K562 (cell line): ENCODE measurements around the gene CD22. TPM values are rescaled to one million over a fixed set of nuclear protein-coding genes. Genes with fewer than 3 reads are reported as not detected.
A peak's percentile ranks its signal among the peaks of the same experiment; 100 is the strongest.

Experiments
- ATAC-seq: fragments of 200-7000 bp; cut with Tn5 transposase; 3 replicates; pipeline ENCODE4 v1.9.1; 2020; ENCODE audit warnings: moderate library complexity
- BruUV-seq: library from RNA; stranded (reverse); fragments of 400-500 nt; replicated peaks from 2 replicates; lab custom pipeline; 2021; lab: Mats Ljungman, UMichigan
- CTCF ChIA-PET: fragments of 300-600 bp; formaldehyde crosslinking; extraction: SDS; loops from one replicate; lab custom pipeline; 2021; ENCODE audit warnings: low intra/inter-chr PET ratio; lab: Yijun Ruan, JAX
- POLR2A ChIA-PET: fragments of 300-600, 350-650 bp; sonication (Branson Sonifier 250); formaldehyde crosslinking; extraction: SDS; loops from one replicate; lab custom pipeline; 2021; ENCODE audit warnings: antibody characterized with exemption, inconsistent platforms; lab: Yijun Ruan, JAX
- DNase-seq, 4 experiments: peaks; one replicate each; pipeline versions ENCODE4 v3.0.0 to v3.0.0-alpha.2; 2011 to 2018; ENCODE audit warnings: low spot score in 3 of 4, mixed read lengths in 3 of 4; ENCODE audit errors: extremely low read depth in 1 of 4
- FAIRE-seq: peaks from 2 replicates; lab custom pipeline; 2011; peaks lifted over from hg19 to GRCh38; lab: Jason Lieb, UNC
- H2AFZ ChIP-seq: 2 replicates; pipeline ENCODE4 v1.6.0; 2011; ENCODE audit warnings: low read depth, low read length, control low read depth, inconsistent platforms
- H3K27ac ChIP-seq: fragments of 200-600 bp; 3 replicates; pipeline ENCODE4 v1.8.0; 2011; ENCODE audit warnings: low read depth, mild to moderate bottlenecking, control low read depth, inconsistent platforms, low read length, moderate library complexity, mixed read lengths; ENCODE audit errors: extremely low read depth
- H3K27me3 ChIP-seq, 2 experiments: fragments of 300-600 bp in 1 of 2; 2 replicates in 1 of 2; 3 replicates in 1 of 2; pipeline versions ENCODE4 v1.6.0 to v1.8.0; 2011; ENCODE audit warnings: inconsistent platforms in 2 of 2, low read length in 2 of 2, mild to moderate bottlenecking in 1 of 2, mixed read lengths in 1 of 2, moderate library complexity in 1 of 2; ENCODE audit not compliant: control insufficient read depth in 2 of 2, insufficient read depth in 2 of 2
- H3K36me3 ChIP-seq: fragments of 300-600 bp; 3 replicates; pipeline ENCODE4 v1.8.0; 2011; ENCODE audit warnings: mild to moderate bottlenecking, low read length, inconsistent platforms; ENCODE audit not compliant: control insufficient read depth, insufficient read depth
- H3K4me1 ChIP-seq, 2 experiments: fragments of 200-600 bp in 1 of 2; replicated peaks in 1 of 2; 2 replicates in 1 of 2; 3 replicates in 1 of 2; pipeline versions ENCODE4 v1.5.1 to v1.8.0; 2011; ENCODE audit warnings: inconsistent platforms in 2 of 2, low read length in 2 of 2, mild to moderate bottlenecking in 1 of 2, mixed read lengths in 1 of 2, moderate library complexity in 1 of 2; ENCODE audit not compliant: control insufficient read depth in 2 of 2, insufficient read depth in 2 of 2
- H3K4me2 ChIP-seq: 2 replicates; pipeline ENCODE4 v1.6.1; 2011; ENCODE audit warnings: low read length, control low read depth, inconsistent platforms, mixed read lengths; ENCODE audit not compliant: insufficient read depth
- H3K4me3 ChIP-seq: fragments of 200-600 bp; sonication (generic), shearing (Covaris generic); 2 replicates; pipeline ENCODE4 v1.5.1; 2016; ENCODE audit warnings: control low read depth, inconsistent platforms
- H3K79me2 ChIP-seq: fragments of 200-600 bp; 3 replicates; pipeline ENCODE4 v1.8.0; 2011; ENCODE audit warnings: low read length, inconsistent platforms; ENCODE audit not compliant: control insufficient read depth, insufficient read depth
- H3K9ac ChIP-seq, 2 experiments: 2 replicates each; pipeline versions ENCODE4 v1.6.0 to v1.6.1; 2011; ENCODE audit warnings: low read depth in 2 of 2, low read length in 2 of 2, control low read depth in 1 of 2, inconsistent platforms in 1 of 2, mild to moderate bottlenecking in 1 of 2, mixed read lengths in 1 of 2; ENCODE audit not compliant: insufficient read depth in 1 of 2
- H3K9me1 ChIP-seq: one replicate; pipeline ENCODE4 v1.6.0; 2011; ENCODE audit warnings: inconsistent platforms, mild to moderate bottlenecking, low read length, moderate library complexity; ENCODE audit not compliant: control insufficient read depth, insufficient read depth
- H3K9me3 ChIP-seq: replicated peaks from 2 replicates; pipeline ENCODE4 v1.5.1; 2011; ENCODE audit warnings: low read depth, low read length, inconsistent platforms; ENCODE audit not compliant: control insufficient read depth, insufficient read depth
- H4K20me1 ChIP-seq: replicated peaks from 2 replicates; pipeline ENCODE4 v1.6.1; 2011; ENCODE audit warnings: low read length, inconsistent platforms, mixed read lengths; ENCODE audit not compliant: control insufficient read depth, insufficient read depth
- HNRNPL ChIP-seq: fragments of 200-400 bp; formaldehyde crosslinking; IDR thresholded peaks from 2 replicates; pipeline ENCODE4 v1.6.1; 2017; ENCODE audit warnings: low read depth, mild to moderate bottlenecking, low read length
- HNRNPUL1 ChIP-seq: fragments of 200-400 bp; formaldehyde crosslinking; IDR thresholded peaks from 2 replicates; pipeline ENCODE4 v1.6.1; 2017; ENCODE audit warnings: low read length
- MBD1 ChIP-seq: fragments of 250-450 bp; sonication (Bioruptor Pico); IDR thresholded peaks from 2 replicates; pipeline ENCODE4 v1.8.0; 2022; ENCODE audit warnings: inconsistent platforms
- NFE2 ChIP-seq: IDR thresholded peaks from 2 replicates; pipeline ENCODE4 v1.6.1; 2014; ENCODE audit warnings: antibody characterized with exemption, low read depth
- PRMT5 ChIP-seq: sonication (generic); formaldehyde crosslinking; IDR thresholded peaks from 2 replicates; pipeline ENCODE4 v1.5.0; 2020; ENCODE audit warnings: missing genetic modification reagents
- PRPF4 ChIP-seq: fragments of 200-400 bp; formaldehyde crosslinking; IDR thresholded peaks from one replicate; pipeline ENCODE4 v1.6.1; 2017; ENCODE audit warnings: low read length, low read depth, mild to moderate bottlenecking; ENCODE audit not compliant: insufficient read depth, poor library complexity, severe bottlenecking
- SMAD4 ChIP-seq: fragments of 250-450 bp; sonication (Bioruptor Pico); conservative IDR thresholded peaks from 2 replicates; pipeline ENCODE4 v1.8.0; 2021; ENCODE audit warnings: inconsistent platforms, mild to moderate bottlenecking, moderate library complexity
- SOX6 ChIP-seq: fragments of 450-650 bp; IDR thresholded peaks from 2 replicates; pipeline ENCODE4 v1.6.1; 2014; ENCODE audit warnings: mild to moderate bottlenecking
- XRCC5 ChIP-seq: fragments of 200-400 bp; formaldehyde crosslinking; IDR thresholded peaks from 2 replicates; pipeline ENCODE4 v1.6.1; 2017; ENCODE audit warnings: low read depth, mild to moderate bottlenecking, low read length
- ZBTB43 ChIP-seq: sonication (generic); formaldehyde crosslinking; IDR thresholded peaks from 2 replicates; pipeline ENCODE4 v1.8.0; 2023; ENCODE audit warnings: mild to moderate bottlenecking, missing genetic modification reagents
- ZFP91 ChIP-seq: sonication (generic); formaldehyde crosslinking; IDR thresholded peaks from 2 replicates; pipeline ENCODE4 v1.8.0; 2022; ENCODE audit warnings: mild to moderate bottlenecking, missing genetic modification reagents
- ZNF280A ChIP-seq: fragments of 450-650 bp; IDR thresholded peaks from 2 replicates; pipeline ENCODE4 v1.6.1; 2018; ENCODE audit warnings: mild to moderate bottlenecking, low read depth; ENCODE audit not compliant: partially characterized antibody
- ZNF57 ChIP-seq: fragments of 450-650 bp; formaldehyde crosslinking; IDR thresholded peaks from 2 replicates; pipeline ENCODE4 v1.4.0; 2020; ENCODE audit warnings: mild to moderate bottlenecking, moderate library complexity
- WGBS: fragments of 100-300 bp; shearing (Covaris generic); methylation state at CpG from one replicate; pipeline ENCODE4 v1.1.6; 2016; ENCODE audit warnings: low coverage, mixed read lengths; ENCODE audit not compliant: insufficient coverage; ENCODE audit errors: missing lambda C conversion rate; 5-methylcytosine and 5-hydroxymethylcytosine counted together
- in situ Hi-C: fragments of 300-500 bp; cut with MboI; formaldehyde crosslinking; loops from 4 replicates; pipeline ENCODE4 v1.15.0; 2018; ENCODE audit warnings: inconsistent platforms, mixed read lengths
- intact Hi-C: fragments of 100-400 bp; cut with micrococcal nuclease; formaldehyde crosslinking; loops from 2 replicates; pipeline ENCODE4 v1.14.2; 2022
- polyA plus RNA-seq, 8 experiments: library from polyadenylated mRNA; depleted of rRNA in 4 of 8; stranded (reverse) in 5 of 8; unstranded in 3 of 8; fragments of >200 nt; fragmentation: Nextera tagmentation in 2 of 8; fragmentation: Illumina TruSeq in 1 of 8; extraction: Ambion mirVana in 2 of 8; extraction: Trizol in 1 of 8; gene quantifications; 2 replicates each; pipeline versions ENCODE4 v1.2.1 to v1.2.3, GENCODE V29; 2011 to 2014; ENCODE audit warnings: inconsistent platforms in 1 of 8, missing spikeins in 1 of 8
- total RNA-seq, 7 experiments: library from RNA; depleted of rRNA in 6 of 7; stranded (reverse); fragments of >200 nt in 6 of 7; fragmentation: Illumina TruSeq in 2 of 7; extraction: Trizol in 2 of 7; gene quantifications; 2 replicates each; pipeline versions ENCODE4 v1.2.1 to v1.2.3, GENCODE V29; 2011 to 2021; ENCODE audit warnings: low replicate concordance in 1 of 7

Gene CD22
- total and polyA plus RNA-seq, 9 of the 15 experiments (the other 6 are each of a cell fraction or from before 2014, with no cell fraction given): 0.29 to 5.0 (median 3.5) TPM

GRCh38 chr19:35331551-35332214 lies 2.7 kb downstream of the CD22 start:
- FAIRE-seq (no peak), DNase-seq (peak in 1 of 4 experiments; percentile 3), ATAC-seq (no peak)
- Histone ChIP-seq H3K4me1 (peaks cover 2 to 8% of the 10 kb centered on the region in 2 experiments; a peak in 4 of 5 replicates), H3K9me3 (no peaks in the 10 kb centered on the region), H3K36me3 (no peaks in the 10 kb centered on the region), H3K4me3 (no peak overlapping the region), H3K27ac (no peak overlapping the region), H3K4me2 (no peak overlapping the region), H3K9me1 (no peaks in the 10 kb centered on the region), H3K79me2 (no peaks in the 10 kb centered on the region), H2AFZ (no peak overlapping the region), H4K20me1 (no peaks in the 10 kb centered on the region), H3K27me3 (no peaks in the 10 kb centered on the region), H3K9ac (no peak overlapping the region)
- 38% methylated on average over 11 of the region's 14 CpGs for WGBS
- ChIA-PET POLR2A (no interaction called here), CTCF (no interaction called here)
- in situ Hi-C loops: loop anchor here (10.0 kb wide), 1 partner anchor 57 kb away; no protein-coding TSS in a partner anchor
- BruUV-seq: no TSS peak
- no peak for TF ChIP-seq MBD1
- TF ChIP-seq HNRNPL: no peak
- TF ChIP-seq ZNF280A: no peak
- TF ChIP-seq PRMT5 (CRISPR knock-in tag): no peak
- TF ChIP-seq ZNF57 (CRISPR knock-in tag): no peak
- no peak for TF ChIP-seq NFE2
- no peak for TF ChIP-seq PRPF4
- no peak for TF ChIP-seq SOX6
- no peak for TF ChIP-seq SMAD4 (CRISPR knock-in tag)
- TF ChIP-seq ZFP91 (CRISPR knock-in tag): no peak
- TF ChIP-seq XRCC5: no peak
- no peak for TF ChIP-seq HNRNPUL1
- TF ChIP-seq ZBTB43: no peak
- intact Hi-C loops: no loop called here
